CD4-positive, alpha-beta T cell treated with Interleukin-4 for 4 hours (primary cell): ENCODE measurements around the gene GPN2.
A peak's percentile ranks its signal among the peaks of the same experiment; 100 is the strongest.

Source experiments
- DNase-seq: peaks from one replicate; pipeline ENCODE4 v3.0.0-alpha.2; 2020

GPN2 gene

DNA sequence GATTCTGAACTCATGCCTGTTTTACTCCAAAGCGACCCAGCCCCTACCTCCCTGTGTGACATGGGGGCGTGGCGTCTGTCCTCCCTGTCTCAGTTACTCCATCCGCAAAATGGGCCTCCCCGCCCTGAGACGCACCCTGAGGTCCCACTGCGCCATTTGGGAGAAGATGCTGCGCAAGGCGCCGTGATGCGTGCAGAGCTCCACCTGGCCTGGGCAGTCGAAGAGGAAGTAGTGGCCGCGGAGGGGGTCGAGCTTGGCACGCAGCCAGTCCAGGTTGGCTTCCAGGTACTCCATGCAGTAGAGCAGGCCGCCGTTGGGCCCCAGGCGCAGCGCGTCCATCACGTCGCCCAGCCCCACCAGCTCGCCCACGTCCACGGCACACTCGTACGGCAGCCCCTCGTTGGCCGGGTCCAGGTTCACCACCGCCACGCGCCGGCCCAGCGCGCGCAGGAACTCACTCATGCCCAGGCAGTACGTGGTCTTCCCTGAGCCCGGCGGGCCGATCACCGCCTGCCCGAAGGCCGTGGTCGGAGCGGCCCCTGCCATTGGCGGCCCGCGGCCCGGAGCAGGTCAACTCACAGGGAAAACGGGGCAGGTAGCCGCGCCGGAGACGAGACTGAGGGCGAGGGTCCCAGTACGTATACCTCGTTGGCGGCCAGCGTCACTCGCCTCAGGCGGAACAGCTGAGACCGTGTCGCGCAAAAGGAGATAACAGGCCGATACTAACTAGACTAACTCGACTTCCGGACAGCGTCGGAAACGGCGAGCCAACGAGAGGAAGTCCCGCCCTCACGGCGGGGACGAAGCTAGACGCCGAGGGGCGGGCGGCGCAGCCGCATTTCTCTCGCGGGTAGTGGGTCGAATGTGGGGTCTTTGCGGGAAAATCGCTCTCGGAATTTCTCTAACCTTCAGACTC lies at the start of gene GPN2:
Gene GPN2 (minus strand): TSS at position 733 of the 916 bp plus-strand sequence. CDS start 187 bp downstream, at position 546.
- peak; percentile 77 for DNase-seq

GRCh38 chr1:26938659-26939025 lies 48.6 kb upstream of the GPN2 start:
- DNase-seq, result no peak

GRCh38 chr1:26938004-26938658 lies 48.0 kb upstream of the GPN2 start:
- no peak for DNase-seq

- DNase-seq, result no peak
These were observed 46.7 kb upstream of the GPN2 start for GRCh38 chr1:26936823-26937222.

- DNase-seq, result no peak
These were observed 42.4 kb upstream of the GPN2 start for GRCh38 chr1:26932531-26932930.

DNA sequence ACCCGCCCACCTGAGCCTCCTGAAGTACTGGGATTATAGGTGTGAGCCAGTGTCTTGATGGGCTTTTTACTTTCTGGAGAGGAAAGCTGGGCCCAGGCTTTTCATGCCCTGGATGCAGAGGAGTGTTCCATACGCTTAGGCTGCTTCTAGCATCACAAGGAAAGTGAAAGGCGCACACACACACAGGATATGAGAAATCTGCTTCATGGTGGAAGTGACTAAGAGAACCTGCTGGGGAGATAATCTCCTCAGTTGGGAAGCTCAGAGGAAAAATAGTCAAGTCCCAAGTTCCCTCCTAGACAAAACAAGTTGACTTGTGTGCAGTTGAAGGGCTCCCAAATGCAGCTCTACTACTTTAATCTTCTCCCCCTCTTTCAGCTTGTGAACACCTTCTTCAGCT lies 33.6 kb upstream of the GPN2 start:
- no peak for DNase-seq

DNA sequence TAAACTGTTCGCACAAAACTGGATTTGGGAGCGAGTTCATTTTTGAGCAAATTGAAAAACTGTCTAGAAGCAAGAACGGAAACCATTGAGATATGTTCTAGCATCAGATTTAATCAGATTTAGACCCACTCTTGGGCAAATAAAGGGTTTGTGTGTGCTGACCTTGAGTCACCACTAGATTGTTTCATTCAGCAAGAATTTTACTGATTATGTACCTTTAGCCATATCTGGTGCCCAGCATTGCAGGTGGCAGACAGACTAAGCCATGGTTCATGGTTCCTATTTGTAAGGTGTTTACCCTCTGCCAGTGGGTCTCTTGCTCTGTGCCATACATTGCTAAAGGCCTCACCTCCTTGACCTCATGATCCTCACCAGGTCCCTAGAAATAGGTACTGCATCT lies 32.8 kb upstream of the GPN2 start:
- no peak for DNase-seq

GRCh38 chr1:26922431-26922729 lies 32.3 kb upstream of the GPN2 start:
- no peak for DNase-seq

DNA sequence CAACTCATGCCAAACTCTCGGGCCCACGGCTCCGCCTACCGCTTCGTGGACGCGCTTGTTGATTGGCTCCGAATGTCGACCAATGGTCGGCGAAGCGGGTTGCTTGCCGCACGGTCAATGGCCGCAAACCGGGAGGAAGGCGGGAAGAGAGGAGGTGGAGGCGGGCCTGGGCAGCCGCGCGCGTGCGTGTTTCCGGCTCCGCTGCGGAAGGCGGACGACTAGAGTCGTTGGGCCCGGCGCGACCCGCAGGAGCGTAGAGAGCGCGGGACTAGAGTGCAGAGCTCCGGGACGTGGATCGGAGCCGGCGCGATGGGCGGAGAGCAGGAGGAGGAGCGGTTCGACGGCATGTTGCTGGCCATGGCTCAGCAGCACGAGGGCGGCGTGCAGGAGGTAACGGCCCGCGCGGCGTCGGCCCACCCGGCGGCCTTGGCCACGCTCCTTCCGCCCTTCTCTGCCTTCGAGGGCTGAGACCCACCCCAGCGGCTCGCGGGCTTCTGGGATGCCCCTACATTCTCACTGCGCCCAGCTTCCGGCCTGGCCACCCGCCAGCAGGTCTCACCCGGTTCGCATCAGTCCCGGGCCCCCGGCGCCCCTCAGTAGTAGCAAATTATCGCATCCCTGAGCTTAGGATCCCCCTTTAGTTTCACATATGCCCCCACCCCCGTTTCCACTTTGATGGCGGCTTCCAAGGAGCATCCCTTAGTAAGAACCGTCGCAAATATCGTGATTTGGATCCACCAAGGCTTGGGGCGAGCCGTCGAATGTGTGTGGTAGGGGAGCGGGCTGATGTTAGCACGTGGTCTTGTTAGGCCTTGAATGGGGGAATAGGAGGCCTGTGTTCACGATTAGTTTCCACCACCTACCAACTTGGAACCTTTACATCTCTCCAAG lies 31.7 kb upstream of the GPN2 start, which contains the start of gene NUDC:
Gene NUDC (plus strand): TSS at position 204 of the 891 bp plus-strand sequence. CDS start 106 bp downstream, at position 310.
- peak; percentile 96 for DNase-seq

GRCh38 chr1:26921126-26921539 lies 31.1 kb upstream of the GPN2 start:
- DNase-seq, result no peak

GRCh38 chr1:26915204-26915842 lies 25.2 kb upstream of the GPN2 start:
- DNase-seq, result no peak

DNA sequence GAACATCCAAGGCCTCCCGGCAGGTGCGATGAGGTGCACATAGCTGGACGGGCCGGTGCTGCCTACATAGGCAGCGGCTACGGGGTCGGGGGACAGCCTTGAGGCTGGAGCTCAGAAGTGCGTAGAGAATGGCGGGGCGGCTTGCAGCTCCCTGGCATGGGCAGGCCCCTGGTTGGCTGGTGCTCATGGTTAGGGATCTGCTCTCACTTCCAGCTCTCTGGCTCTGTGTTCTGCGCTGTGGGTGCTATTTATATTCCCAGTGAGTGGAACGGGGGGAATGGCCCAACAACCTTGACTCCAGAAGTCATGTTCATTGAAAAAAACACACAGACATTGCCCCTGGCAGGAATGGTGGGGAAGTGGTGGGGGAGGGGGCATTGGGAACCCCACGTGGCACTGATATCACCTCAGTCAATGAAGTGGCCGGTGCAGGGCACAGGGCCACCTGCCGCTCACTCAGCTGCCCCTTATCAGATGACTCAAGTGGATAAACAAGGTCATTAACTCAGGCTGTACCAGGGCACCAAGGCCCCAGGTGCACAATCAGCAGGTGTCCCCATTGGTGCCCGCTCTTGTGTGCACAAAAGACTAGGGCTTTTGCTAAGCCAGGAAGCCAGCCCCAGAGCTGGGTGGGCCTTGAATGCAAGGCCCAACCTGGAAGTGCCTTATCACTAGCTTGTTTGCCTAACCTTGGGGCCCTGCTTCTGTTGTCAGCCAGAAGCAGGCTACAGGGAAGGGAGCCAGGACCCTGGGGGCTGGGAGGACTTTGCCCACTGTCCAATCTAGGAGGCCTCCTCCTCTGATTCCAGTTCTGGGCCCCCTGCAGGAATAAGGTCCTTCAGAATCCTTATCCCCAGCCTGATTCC lies 23.9 kb upstream of the GPN2 start, which contains the start of gene NR0B2:
Gene NR0B2 (minus strand): TSS at position 222 of the 866 bp plus-strand sequence. CDS start 35 bp downstream, at position 187.
- DNase-seq, result no peak

DNA sequence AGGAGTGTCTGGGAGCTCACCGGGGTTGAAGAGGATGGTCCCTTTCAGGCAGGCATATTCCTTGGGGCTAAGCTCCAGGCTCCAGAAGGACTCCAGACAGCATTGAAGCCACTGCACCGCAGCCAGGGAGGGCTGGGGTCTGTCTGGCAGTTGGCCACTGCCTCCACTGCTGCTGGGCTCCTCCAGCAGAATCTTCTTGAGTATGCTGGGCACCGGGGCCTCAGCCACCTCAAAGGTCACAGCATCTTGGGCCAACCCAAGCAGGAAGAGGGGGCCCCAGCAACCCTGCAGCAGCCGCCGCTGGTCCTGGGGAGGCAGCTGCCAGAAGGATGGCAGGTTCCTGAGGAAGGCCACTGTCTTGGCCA lies 23.3 kb upstream of the GPN2 start:
- DNase-seq, result no peak

- no peak for DNase-seq
These were observed 22.0 kb upstream of the GPN2 start for GRCh38 chr1:26912147-26912490.

DNA sequence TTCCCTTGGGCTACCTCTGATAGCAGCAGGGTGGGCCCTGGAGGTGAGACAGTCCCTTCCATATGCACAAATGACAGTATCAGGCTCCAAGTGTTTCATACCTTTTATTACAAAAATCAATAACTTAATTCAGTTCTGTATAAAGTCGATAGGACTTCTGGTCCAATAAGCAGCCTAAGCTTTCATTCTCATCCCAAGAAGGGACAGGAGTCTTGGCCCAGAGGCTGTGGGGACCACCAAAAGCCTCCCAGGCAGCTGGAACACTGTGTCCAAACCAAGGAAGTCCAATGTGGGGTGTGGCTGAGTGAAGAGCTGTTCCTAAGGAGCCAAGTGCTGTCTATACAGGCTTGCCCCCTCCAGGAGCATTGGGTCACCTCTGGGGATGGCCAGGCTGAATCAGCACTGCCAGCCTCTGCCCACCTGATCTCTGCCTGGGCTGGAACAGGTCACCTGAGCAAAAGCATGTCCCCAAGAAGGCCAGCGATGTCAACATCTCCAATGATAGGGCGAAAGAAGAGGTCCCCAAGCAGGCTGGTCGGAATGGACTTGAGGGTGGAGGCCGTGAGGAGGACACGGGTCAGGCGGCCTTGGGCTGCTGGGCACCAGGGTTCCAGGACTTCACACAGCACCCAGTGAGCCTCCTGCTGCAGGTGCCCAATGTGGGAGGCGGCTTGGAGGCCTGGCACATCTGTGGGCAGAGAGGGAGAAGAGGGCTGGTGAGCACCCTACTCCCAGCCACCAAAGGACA lies 21.5 kb upstream of the GPN2 start:
- no peak for DNase-seq

- no peak for DNase-seq
These were observed 20.5 kb upstream of the GPN2 start for GRCh38 chr1:26910343-26911160.

- no peak for DNase-seq
These were observed 19.9 kb upstream of the GPN2 start for GRCh38 chr1:26909951-26910342.

DNA sequence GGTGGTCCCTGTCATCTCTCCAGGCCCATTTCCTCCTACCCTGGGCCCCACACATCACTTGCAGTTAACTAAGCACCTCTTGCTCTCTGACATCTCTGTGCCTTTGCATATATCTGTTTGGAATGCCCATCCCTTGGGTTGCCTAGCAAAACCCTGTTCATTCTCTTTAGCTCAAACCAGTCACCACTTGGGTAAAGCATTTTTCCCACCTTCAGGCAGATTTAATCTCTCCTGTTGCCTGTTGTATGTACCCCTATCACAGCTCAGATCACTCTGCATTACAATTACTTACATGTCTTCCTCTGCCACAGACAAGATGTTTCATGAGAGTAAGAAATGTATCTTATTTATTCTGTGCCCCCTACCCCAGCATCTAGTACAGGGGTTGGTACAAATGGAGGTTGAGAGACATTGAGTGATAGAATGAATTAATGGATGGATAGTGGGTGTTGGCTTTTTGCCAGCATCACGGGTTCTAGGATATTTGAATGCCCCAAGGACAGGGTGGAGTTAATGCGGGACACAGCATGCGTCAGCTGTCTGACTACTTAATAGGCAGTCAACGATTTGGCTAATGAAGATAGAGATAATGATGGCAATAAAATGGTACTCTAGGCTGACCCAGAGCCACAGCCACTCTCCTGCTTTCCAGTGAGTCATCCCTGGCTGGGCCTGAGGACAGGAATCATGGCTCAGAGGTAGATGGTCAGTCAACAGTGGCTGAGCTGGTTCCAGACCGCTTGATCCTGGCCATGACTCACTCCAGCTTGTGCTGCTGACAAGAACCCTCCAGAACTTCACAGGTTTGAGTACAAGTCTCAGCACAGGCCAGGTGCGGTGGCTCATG lies 17.2 kb upstream of the GPN2 start:
- no peak for DNase-seq
